Inferior parietal cortex (tissue), 1 donor: ENCODE data around the gene TRMO.

Source experiments
- DNase-seq: peaks from one replicate; pipeline ENCODE4 v3.0.0-alpha.2; 2016; ENCODE audit errors: extremely low spot score

The TRMO gene

GRCh38 chr9:97938081-97938644 lies 15.9 kb upstream of the TRMO start, which contains the start of gene HEMGN:
Gene HEMGN (minus strand): TSS chr9:97938172. CDS start chr9:97938136, 36 bp downstream.
- no peak for DNase-seq

- DNase-seq = no peak
These were observed 14.7 kb upstream of the TRMO start for GRCh38 chr9:97936998-97937397.

GRCh38 chr9:97935276-97935675 lies 13.0 kb upstream of the TRMO start:
- DNase-seq = no peak

GRCh38 chr9:97934321-97935115 lies 12.2 kb upstream of the TRMO start:
- no peak for DNase-seq

- DNase-seq = no peak
These were observed 11.1 kb upstream of the TRMO start for GRCh38 chr9:97933297-97933998.

- DNase-seq = no peak
These were observed 8.7 kb upstream of the TRMO start for GRCh38 chr9:97930972-97931371.

GRCh38 chr9:97928986-97929604 lies 6.8 kb upstream of the TRMO start:
- DNase-seq = no peak

GRCh38 chr9:97925497-97926334 lies 3.4 kb upstream of the TRMO start:
- no peak for DNase-seq

- DNase-seq = no peak
These were observed 2.1 kb upstream of the TRMO start for GRCh38 chr9:97924386-97924785.

- DNase-seq = peak; percentile 92
These were observed 1.3 kb upstream of the TRMO start for GRCh38 chr9:97923529-97924108.

- DNase-seq = no peak
These were observed 3.0 kb downstream of the TRMO start for GRCh38 chr9:97919217-97919813.

- DNase-seq = no peak
These were observed 3.7 kb downstream of the TRMO start for GRCh38 chr9:97918611-97919010.

GRCh38 chr9:97911970-97912369 lies 10.3 kb downstream of the TRMO start:
- DNase-seq = no peak

GRCh38 chr9:97911528-97911927 lies 10.8 kb downstream of the TRMO start:
- DNase-seq = no peak

GRCh38 chr9:97910357-97910756 lies 11.9 kb downstream of the TRMO start:
- DNase-seq = no peak

- DNase-seq = no peak
These were observed 13.6 kb downstream of the TRMO start for GRCh38 chr9:97908705-97909104.

GRCh38 chr9:97907632-97908031 lies 14.7 kb downstream of the TRMO start:
- no peak for DNase-seq

GRCh38 chr9:97907046-97907445 lies 15.3 kb downstream of the TRMO start:
- no peak for DNase-seq

GRCh38 chr9:97906236-97906831 lies 16.0 kb downstream of the TRMO start:
- no peak for DNase-seq

- DNase-seq = no peak
These were observed 17.1 kb downstream of the TRMO start for GRCh38 chr9:97905228-97905627.
